Peyer's patch (tissue), 4 donors: ENCODE results near the gene ACTA1. TPM values are rescaled to one million over a fixed set of nuclear protein-coding genes. Genes with fewer than 3 reads are reported as not detected.

Experiments used
- DNase-seq, 3 donors: peaks; one replicate each; pipeline ENCODE4 v3.0.0-alpha.2; 2017 to 2019
- H3K27ac ChIP-seq, 4 donors: fragments of 200-600 bp; sonication (generic); one replicate each; pipeline ENCODE4 v1.5.1; 2016 to 2019
- H3K27me3 ChIP-seq, 2 donors: fragments of 200-600 bp; sonication (generic); one replicate each; pipeline ENCODE4 v1.5.1; 2019
- H3K36me3 ChIP-seq, 3 donors: fragments of 200-600 bp; sonication (generic); one replicate each; pipeline ENCODE4 v1.5.1; 2016 to 2019
- H3K4me1 ChIP-seq, 4 donors: fragments of 200-600 bp; sonication (generic); one replicate each; pipeline ENCODE4 v1.5.1; 2016 to 2019
- H3K4me3 ChIP-seq, 4 donors: fragments of 200-600 bp; sonication (generic); 1 replicate in 3 of 4; 2 replicates in 1 of 4; pipeline ENCODE4 v1.5.1; 2016 to 2019; ENCODE audit warnings: mild to moderate bottlenecking in 1 of 4
- H3K9me3 ChIP-seq, 4 donors: fragments of 200-600 bp; sonication (generic); one replicate each; pipeline ENCODE4 v1.5.1; 2016 to 2019; ENCODE audit warnings: mild to moderate bottlenecking in 1 of 4
- POLR2A ChIP-seq, 2 donors: fragments of 450-650 bp; IDR thresholded peaks; one replicate each; pipeline ENCODE4 v1.5.1; 2017; ENCODE audit warnings: antibody characterized with exemption in 2 of 2, mild to moderate bottlenecking in 2 of 2, moderate library complexity in 2 of 2
- small RNA-seq, 2 donors: library from RNA; depleted of rRNA; stranded (forward); fragments of <200 nt; gene quantifications; one replicate each; pipeline ENCODE3, GENCODE V24; 2016
- total RNA-seq, 4 donors: library from RNA; depleted of rRNA; stranded (reverse); fragments of >200 nt; gene quantifications; one replicate each; pipeline ENCODE4 v1.1.0, GENCODE V29; 2016
- TF ChIP-seq, protein P1 (sequence below), 6 experiments: fragments of 450-650 bp in 4 of 6; fragments of 200-600 bp in 2 of 6; sonication (generic) in 1 of 6; IDR thresholded peaks; one replicate each; pipeline ENCODE4 v1.5.1; 2017 to 2019; ENCODE audit warnings: antibody characterized with exemption in 6 of 6, mild to moderate bottlenecking in 3 of 6, moderate library complexity in 1 of 6

Gene ACTA1
- total RNA-seq, 4 donors from 2014 or later, result 3.3 TPM; not detected in 3

GRCh38 chr1:229385853-229386456, 47.9 kb downstream of the ACTA1 start:
- DNase-seq, result no peak
- Histone ChIP-seq H3K36me3 (no peaks in the 10 kb centered on the region), H3K4me3 (no peak overlapping the region), H3K4me1 (no peaks in the 10 kb centered on the region), H3K9me3 (no peaks in the 10 kb centered on the region), H3K27me3 (no peaks in the 10 kb centered on the region), H3K27ac (no peak overlapping the region)
- TF ChIP-seq, protein P1, sequence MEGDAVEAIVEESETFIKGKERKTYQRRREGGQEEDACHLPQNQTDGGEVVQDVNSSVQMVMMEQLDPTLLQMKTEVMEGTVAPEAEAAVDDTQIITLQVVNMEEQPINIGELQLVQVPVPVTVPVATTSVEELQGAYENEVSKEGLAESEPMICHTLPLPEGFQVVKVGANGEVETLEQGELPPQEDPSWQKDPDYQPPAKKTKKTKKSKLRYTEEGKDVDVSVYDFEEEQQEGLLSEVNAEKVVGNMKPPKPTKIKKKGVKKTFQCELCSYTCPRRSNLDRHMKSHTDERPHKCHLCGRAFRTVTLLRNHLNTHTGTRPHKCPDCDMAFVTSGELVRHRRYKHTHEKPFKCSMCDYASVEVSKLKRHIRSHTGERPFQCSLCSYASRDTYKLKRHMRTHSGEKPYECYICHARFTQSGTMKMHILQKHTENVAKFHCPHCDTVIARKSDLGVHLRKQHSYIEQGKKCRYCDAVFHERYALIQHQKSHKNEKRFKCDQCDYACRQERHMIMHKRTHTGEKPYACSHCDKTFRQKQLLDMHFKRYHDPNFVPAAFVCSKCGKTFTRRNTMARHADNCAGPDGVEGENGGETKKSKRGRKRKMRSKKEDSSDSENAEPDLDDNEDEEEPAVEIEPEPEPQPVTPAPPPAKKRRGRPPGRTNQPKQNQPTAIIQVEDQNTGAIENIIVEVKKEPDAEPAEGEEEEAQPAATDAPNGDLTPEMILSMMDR (IDR thresholded peaks at IDR 0.05), result no peak
- TF ChIP-seq POLR2A (IDR thresholded peaks at IDR 0.05), result no peak

- Histone ChIP-seq H3K27ac (no peak overlapping the region), H3K4me3 (no peak overlapping the region), H3K9me3 (no peaks in the 10 kb centered on the region), H3K27me3 (no peaks in the 10 kb centered on the region), H3K36me3 (no peaks in the 10 kb centered on the region), H3K4me1 (no peaks in the 10 kb centered on the region)
- no peak for DNase-seq
- no peak for TF ChIP-seq POLR2A (IDR thresholded peaks at IDR 0.05)
Measured at GRCh38 chr1:229384822-229385221, 49.1 kb downstream of the ACTA1 start.

GRCh38 chr1:229383961-229384360, 49.9 kb downstream of the ACTA1 start:
- Histone ChIP-seq H3K27me3 (no peaks in the 10 kb centered on the region), H3K27ac (no peak overlapping the region), H3K36me3 (no peaks in the 10 kb centered on the region), H3K4me1 (no peaks in the 10 kb centered on the region), H3K4me3 (no peak overlapping the region), H3K9me3 (no peaks in the 10 kb centered on the region)
- DNase-seq, result no peak
- TF ChIP-seq, protein P1 (IDR thresholded peaks at IDR 0.05), result no peak
- TF ChIP-seq POLR2A (IDR thresholded peaks at IDR 0.05), result no peak

GRCh38 chr1:229383188-229383587, 50.7 kb downstream of the ACTA1 start:
- Histone ChIP-seq H3K36me3 (no peaks in the 10 kb centered on the region), H3K4me3 (no peak overlapping the region), H3K9me3 (no peaks in the 10 kb centered on the region), H3K27me3 (no peaks in the 10 kb centered on the region), H3K27ac (no peak overlapping the region), H3K4me1 (no peaks in the 10 kb centered on the region)
- TF ChIP-seq, protein P1 (IDR thresholded peaks at IDR 0.05), result no peak
- no peak for TF ChIP-seq POLR2A (IDR thresholded peaks at IDR 0.05)
- no peak for DNase-seq

Small RNA genes lying within 50 kb of the gene (small RNA-seq; reads per million reads assigned to genes)
- 0 reads per million in 2 donors for gene RN7SKP276
- 0 reads per million in 2 donors for gene RNU6-180P

Other genes starting within 250 kb of the ACTA1 start
- gene RAB4A, start 163.0 kb downstream of the ACTA1 start, total RNA-seq, result 10 to 100 TPM; 22.1 to 36.7 (median 23.4) TPM
- gene CCSAP, start 91.0 kb downstream of the ACTA1 start, total RNA-seq, result 1 to 10 TPM; 1.8 to 5.8 (median 2.8) TPM
- gene NUP133, start 74.2 kb upstream of the ACTA1 start, total RNA-seq, result 10 to 100 TPM; 15.4 to 40.4 (median 25.5) TPM
- 10 to 100 TPM; 16.5 to 41.0 (median 20.9) TPM for gene ABCB10, start 124.6 kb upstream of the ACTA1 start, total RNA-seq
- gene TAF5L, start 192.0 kb upstream of the ACTA1 start, total RNA-seq, result 10 to 100 TPM; 10.5 to 33.0 (median 24.3) TPM
- 10 to 100 TPM in 2 of 4 donors, 1 to 10 TPM in 2; 3.7 to 10.7 (median 8.3) TPM for gene URB2, start 192.2 kb upstream of the ACTA1 start, total RNA-seq